DND-41 (cell line): ENCODE data around the gene CCDC148.

ENCODE experiments used
- ATAC-seq: fragments of 200-7000 bp; cut with Tn5 transposase; 3 replicates; pipeline ENCODE4 v1.9.1; 2021; ENCODE audit warnings: low read depth; ENCODE audit not compliant: insufficient read depth
- DNase-seq: peaks from one replicate; pipeline ENCODE4 v3.0.0-alpha.2; 2020
- H2AFZ ChIP-seq: 2 replicates; pipeline ENCODE4 v1.6.0; 2012; ENCODE audit warnings: low read depth, low read length
- H3K27ac ChIP-seq: 2 replicates; pipeline ENCODE4 v1.5.1; 2012; ENCODE audit warnings: low read length, inconsistent platforms
- H3K27me3 ChIP-seq: fragments of 200-600 bp; sonication (generic); 2 replicates; pipeline ENCODE4 v1.6.0; 2012; ENCODE audit warnings: low read length, mild to moderate bottlenecking, inconsistent platforms; ENCODE audit not compliant: insufficient read depth, poor library complexity
- H3K36me3 ChIP-seq: 2 replicates; pipeline ENCODE4 v1.5.1; 2012; ENCODE audit warnings: low read length, inconsistent platforms; ENCODE audit not compliant: insufficient read depth
- H3K4me1 ChIP-seq: 2 replicates; pipeline ENCODE4 v1.5.1; 2012; ENCODE audit warnings: mild to moderate bottlenecking, low read length; ENCODE audit not compliant: insufficient read depth
- H3K4me2 ChIP-seq: 2 replicates; pipeline ENCODE4 v1.6.0; 2012; ENCODE audit warnings: mild to moderate bottlenecking, moderate library complexity, low read length, inconsistent platforms; ENCODE audit not compliant: insufficient read depth
- H3K4me3 ChIP-seq, 2 experiments: fragments of 200-600 bp in 1 of 2; shearing (Covaris generic) in 1 of 2; 2 replicates each; pipeline ENCODE4 v1.5.1; 2012 to 2016; ENCODE audit warnings: inconsistent platforms in 2 of 2, low read length in 2 of 2, mild to moderate bottlenecking in 2 of 2, low read depth in 1 of 2, moderate library complexity in 1 of 2
- H3K79me2 ChIP-seq: 2 replicates; pipeline ENCODE4 v1.6.0; 2012; ENCODE audit warnings: low read length, inconsistent platforms; ENCODE audit not compliant: insufficient read depth
- H3K9ac ChIP-seq: 2 replicates; pipeline ENCODE4 v1.6.0; 2012; ENCODE audit warnings: low read depth, mild to moderate bottlenecking, inconsistent platforms, low read length, moderate library complexity
- H3K9me3 ChIP-seq: 2 replicates; pipeline ENCODE4 v1.5.1; 2012; ENCODE audit warnings: low read length, moderate library complexity, mild to moderate bottlenecking, inconsistent platforms; ENCODE audit not compliant: insufficient read depth, severe bottlenecking
- H4K20me1 ChIP-seq: 2 replicates; pipeline ENCODE4 v1.6.0; 2012; ENCODE audit warnings: low read length; ENCODE audit not compliant: insufficient read depth
- EZH2 ChIP-seq: IDR thresholded peaks from 3 replicates; pipeline ENCODE4 v1.6.1; 2012; ENCODE audit warnings: borderline replicate concordance, low read depth, mild to moderate bottlenecking, moderate library complexity, low read length, inconsistent platforms; ENCODE audit not compliant: severe bottlenecking
- TF ChIP-seq, protein P1 (sequence below): IDR thresholded peaks from 2 replicates; pipeline ENCODE4 v1.5.1; 2012; ENCODE audit warnings: borderline replicate concordance, low read length, moderate library complexity, mild to moderate bottlenecking; ENCODE audit not compliant: poor library complexity, severe bottlenecking; ENCODE audit errors: extremely low read depth

Gene CCDC148

DNA sequence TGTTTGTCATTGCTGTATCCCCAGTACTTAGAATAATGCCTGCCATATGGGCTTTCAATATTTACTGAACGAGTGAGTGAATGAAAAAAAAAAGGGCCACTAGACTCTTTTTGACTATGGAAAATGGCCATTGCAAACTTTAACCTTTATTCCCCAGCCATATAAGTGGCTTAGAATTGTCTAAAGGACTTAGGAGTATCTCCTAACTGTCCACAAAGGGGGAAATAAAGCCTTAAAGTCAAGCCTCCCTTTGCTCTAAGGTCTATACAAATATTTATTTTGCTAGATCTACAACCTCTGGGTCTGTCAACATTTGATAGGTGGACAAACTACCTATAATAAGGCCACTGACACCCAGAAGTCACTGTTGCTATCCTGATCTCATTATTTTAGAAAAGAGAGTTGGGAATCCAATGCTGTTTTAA, 329.2 kb downstream of the CCDC148 start:
- no peaks in the 10 kb centered on the region for H3K9me3 ChIP-seq
- H3K79me2 ChIP-seq, result no peaks in the 10 kb centered on the region
- DNase-seq (no peak), ATAC-seq (no peak)
- H3K36me3 ChIP-seq, result no peaks in the 10 kb centered on the region
- H3K27ac ChIP-seq, result no peak overlapping the region
- TF ChIP-seq, protein P1, sequence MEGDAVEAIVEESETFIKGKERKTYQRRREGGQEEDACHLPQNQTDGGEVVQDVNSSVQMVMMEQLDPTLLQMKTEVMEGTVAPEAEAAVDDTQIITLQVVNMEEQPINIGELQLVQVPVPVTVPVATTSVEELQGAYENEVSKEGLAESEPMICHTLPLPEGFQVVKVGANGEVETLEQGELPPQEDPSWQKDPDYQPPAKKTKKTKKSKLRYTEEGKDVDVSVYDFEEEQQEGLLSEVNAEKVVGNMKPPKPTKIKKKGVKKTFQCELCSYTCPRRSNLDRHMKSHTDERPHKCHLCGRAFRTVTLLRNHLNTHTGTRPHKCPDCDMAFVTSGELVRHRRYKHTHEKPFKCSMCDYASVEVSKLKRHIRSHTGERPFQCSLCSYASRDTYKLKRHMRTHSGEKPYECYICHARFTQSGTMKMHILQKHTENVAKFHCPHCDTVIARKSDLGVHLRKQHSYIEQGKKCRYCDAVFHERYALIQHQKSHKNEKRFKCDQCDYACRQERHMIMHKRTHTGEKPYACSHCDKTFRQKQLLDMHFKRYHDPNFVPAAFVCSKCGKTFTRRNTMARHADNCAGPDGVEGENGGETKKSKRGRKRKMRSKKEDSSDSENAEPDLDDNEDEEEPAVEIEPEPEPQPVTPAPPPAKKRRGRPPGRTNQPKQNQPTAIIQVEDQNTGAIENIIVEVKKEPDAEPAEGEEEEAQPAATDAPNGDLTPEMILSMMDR, result no peak
- no peak for TF ChIP-seq EZH2
- H3K4me3 ChIP-seq, result no peak overlapping the region
- H2AFZ ChIP-seq, result no peak overlapping the region
- H3K4me1 ChIP-seq, result no peaks in the 10 kb centered on the region
- H3K4me2 ChIP-seq, result no peak overlapping the region
- H4K20me1 ChIP-seq, result no peaks in the 10 kb centered on the region
- H3K27me3 ChIP-seq, result peaks cover 4% of the 10 kb centered on the region
- H3K9ac ChIP-seq, result no peak overlapping the region

DNA sequence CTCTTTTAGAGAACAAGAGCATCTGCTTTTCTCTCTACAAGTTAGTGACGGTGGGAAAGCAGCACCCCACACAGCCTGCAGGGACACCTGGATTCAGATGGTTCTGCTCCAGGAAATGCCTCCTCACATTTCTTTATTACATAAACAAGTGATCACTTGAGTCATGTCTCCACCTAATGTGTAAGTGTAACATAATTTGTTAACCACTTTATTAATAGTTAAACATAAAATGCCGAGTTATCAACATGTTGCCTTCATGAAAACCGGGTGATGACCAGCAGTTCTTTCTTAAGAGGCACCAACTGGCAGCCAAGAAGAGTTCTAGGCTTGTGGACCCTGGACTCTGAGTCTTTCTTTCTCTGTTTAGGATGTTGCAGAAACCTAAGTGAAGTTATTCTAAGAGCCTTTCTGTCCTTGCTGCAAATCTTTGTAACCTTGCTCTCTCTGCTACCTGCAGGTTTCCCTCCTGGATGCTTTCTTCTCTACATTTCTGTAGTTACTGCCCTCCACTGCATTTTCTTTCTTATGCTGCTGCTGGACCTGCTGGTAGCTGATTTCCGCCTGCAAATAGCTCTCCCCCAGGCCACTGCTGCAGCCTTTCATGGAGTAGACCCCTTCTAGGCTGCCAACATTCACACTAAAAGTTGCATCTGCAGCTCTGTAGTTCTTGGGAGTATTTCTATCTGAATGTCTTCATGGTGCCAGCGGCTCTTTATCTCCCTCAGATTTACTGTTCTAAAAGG, 330.6 kb downstream of the CCDC148 start:
- no peak for ATAC-seq
- peaks cover 4% of the 10 kb centered on the region for H3K27me3 ChIP-seq
- H3K9ac ChIP-seq, result no peak overlapping the region
- H3K4me3 ChIP-seq, result no peak overlapping the region
- H3K79me2 ChIP-seq, result no peaks in the 10 kb centered on the region
- H3K36me3 ChIP-seq, result no peaks in the 10 kb centered on the region
- H3K9me3 ChIP-seq, result no peaks in the 10 kb centered on the region
- H3K4me2 ChIP-seq, result no peak overlapping the region
- DNase-seq, result no peak
- no peaks in the 10 kb centered on the region for H4K20me1 ChIP-seq
- H3K4me1 ChIP-seq, result no peaks in the 10 kb centered on the region
- no peak overlapping the region for H3K27ac ChIP-seq
- no peak for TF ChIP-seq EZH2
- TF ChIP-seq, protein P1, result no peak
- H2AFZ ChIP-seq, result no peak overlapping the region

DNA sequence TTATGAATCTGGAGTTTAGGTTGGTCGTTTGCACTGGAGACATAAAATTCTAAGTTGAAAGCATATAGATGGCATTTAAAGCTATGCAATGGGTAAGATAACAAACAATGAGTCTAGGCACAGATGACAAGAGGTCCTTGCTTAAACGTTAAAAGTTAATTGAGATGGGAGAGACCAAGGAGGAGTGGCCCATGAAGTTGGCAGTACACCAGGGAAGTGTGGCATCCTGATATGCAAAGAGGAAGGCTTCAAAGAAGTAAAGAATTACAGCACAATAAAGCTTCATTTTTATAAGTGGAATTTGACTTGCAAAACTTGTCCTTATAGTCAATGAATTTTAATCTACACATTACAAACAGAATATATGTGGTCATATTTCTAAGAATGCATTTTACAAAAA, 331.7 kb downstream of the CCDC148 start:
- Histone ChIP-seq H3K36me3 (no peaks in the 10 kb centered on the region), H3K4me2 (no peak overlapping the region), H3K79me2 (no peaks in the 10 kb centered on the region), H2AFZ (no peak overlapping the region), H3K9me3 (no peaks in the 10 kb centered on the region), H4K20me1 (no peaks in the 10 kb centered on the region), H3K27me3 (peaks cover 4% of the 10 kb centered on the region), H3K4me1 (no peaks in the 10 kb centered on the region), H3K9ac (no peak overlapping the region), H3K27ac (no peak overlapping the region), H3K4me3 (no peak overlapping the region)
- DNase-seq (no peak), ATAC-seq (no peak)
- TF ChIP-seq, protein P1, result no peak
- no peak for TF ChIP-seq EZH2
